Measurements from ENCODE around the gene ACP6.

ACP6 gene

GRCh38 chr1:147648933-147649332 is 21.4 kb downstream of the ACP6 start:
- no peak for DNase-seq

GRCh38 chr1:147647796-147648633 is 22.3 kb downstream of the ACP6 start:
- no peak for DNase-seq

GRCh38 chr1:147643974-147644373 is 26.4 kb downstream of the ACP6 start:
- no peak for DNase-seq

- no peak for DNase-seq
These were observed 28.4 kb downstream of the ACP6 start for GRCh38 chr1:147641695-147642592.

- no peak for DNase-seq
These were observed 29.0 kb downstream of the ACP6 start for GRCh38 chr1:147641291-147641690.

GRCh38 chr1:147640553-147641165 is 29.7 kb downstream of the ACP6 start:
- DNase-seq, result no peak

- DNase-seq, result no peak
These were observed 34.0 kb downstream of the ACP6 start for GRCh38 chr1:147636314-147636713.

GRCh38 chr1:147635342-147635741 is 35.0 kb downstream of the ACP6 start:
- DNase-seq, result no peak

GRCh38 chr1:147634645-147635044 is 35.7 kb downstream of the ACP6 start:
- DNase-seq, result no peak

- no peak for DNase-seq
These were observed 36.6 kb downstream of the ACP6 start for GRCh38 chr1:147633759-147634158.

- DNase-seq, result no peak
These were observed 38.5 kb downstream of the ACP6 start for GRCh38 chr1:147631839-147632238.

GRCh38 chr1:147630447-147630846 is 39.9 kb downstream of the ACP6 start:
- DNase-seq, result no peak

- no peak for DNase-seq
These were observed 40.3 kb downstream of the ACP6 start for GRCh38 chr1:147630022-147630421.

GRCh38 chr1:147628441-147628840 is 41.9 kb downstream of the ACP6 start:
- no peak for DNase-seq

- no peak for DNase-seq
These were observed 42.8 kb downstream of the ACP6 start for GRCh38 chr1:147627435-147628110.

GRCh38 chr1:147626739-147627138 is 43.6 kb downstream of the ACP6 start:
- no peak for DNase-seq

GRCh38 chr1:147626291-147626690 is 44.0 kb downstream of the ACP6 start:
- no peak for DNase-seq

- no peak for DNase-seq
These were observed 44.8 kb downstream of the ACP6 start for GRCh38 chr1:147625362-147625995.

- no peak for DNase-seq
These were observed 45.8 kb downstream of the ACP6 start for GRCh38 chr1:147624529-147624928.

- DNase-seq, result no peak
These were observed 46.3 kb downstream of the ACP6 start for GRCh38 chr1:147624011-147624410.

- no peak for DNase-seq
These were observed 47.6 kb downstream of the ACP6 start for GRCh38 chr1:147622731-147623130.

- DNase-seq, result no peak
These were observed 49.8 kb downstream of the ACP6 start for GRCh38 chr1:147620543-147620942.

Measured in NCI-H2081 treated with DMSO at 0.1 percent for 48 hours (cell line).